SK-N-SH (cell line): ENCODE results near the gene CCNC. TPM values are rescaled to one million over a fixed set of nuclear protein-coding genes. Genes with fewer than 3 reads are reported as not detected.

Experiments
- CTCF ChIA-PET: fragments of 300-600, 350-600 bp; formaldehyde crosslinking; extraction: SDS; loops from one replicate; lab custom pipeline; 2021; lab: Yijun Ruan, JAX
- POLR2A ChIA-PET: fragments of 350-600 bp; sonication (Branson Sonifier 250); formaldehyde crosslinking; extraction: SDS; loops from one replicate; lab custom pipeline; 2020; ENCODE audit warnings: antibody characterized with exemption, inconsistent platforms; lab: Yijun Ruan, JAX
- DNase-seq: peaks from one replicate; pipeline ENCODE4 v3.0.0; 2012
- H2AFZ ChIP-seq: fragments of 200-600 bp; sonication (generic); 2 replicates; pipeline ENCODE4 v1.8.1; 2016; ENCODE audit warnings: antibody characterized with exemption, mild to moderate bottlenecking, low read depth
- H3F3A ChIP-seq: fragments of 200-600 bp; sonication (generic); replicated peaks from 2 replicates; pipeline ENCODE3; 2016; ENCODE audit warnings: antibody characterized with exemption, mild to moderate bottlenecking; ENCODE audit not compliant: insufficient read depth
- H3K27ac ChIP-seq, 2 experiments: fragments of 200-500 bp in 1 of 2; fragments of 200-600 bp in 1 of 2; sonication (Bioruptor generic) in 1 of 2; sonication (generic), shearing (Covaris generic) in 1 of 2; 2 replicates each; pipeline versions ENCODE4 v1.5.1 to v1.6.1; 2014 to 2016; ENCODE audit warnings: low read depth in 2 of 2, inconsistent platforms in 1 of 2, low read length in 1 of 2, mild to moderate bottlenecking in 1 of 2, mixed read lengths in 1 of 2
- H3K27me3 ChIP-seq: fragments of 200-600 bp; sonication (generic), shearing (Covaris generic); 2 replicates; pipeline ENCODE4 v1.6.1; 2016; ENCODE audit warnings: mixed run types; ENCODE audit not compliant: insufficient read depth
- H3K36me3 ChIP-seq, 2 experiments: fragments of 200-500 bp in 1 of 2; fragments of 200-600 bp in 1 of 2; sonication (Bioruptor generic) in 1 of 2; sonication (generic) in 1 of 2; replicated peaks in 1 of 2; 2 replicates each; pipeline versions ENCODE3 to v1.5.1; 2014 to 2016; ENCODE audit warnings: low read length in 1 of 2, mild to moderate bottlenecking in 1 of 2; ENCODE audit not compliant: insufficient read depth in 2 of 2, control insufficient read depth in 1 of 2
- H3K4me1 ChIP-seq, 2 experiments: fragments of 200-500 bp in 1 of 2; fragments of 200-600 bp in 1 of 2; sonication (Bioruptor generic) in 1 of 2; sonication (generic), shearing (Covaris generic) in 1 of 2; 2 replicates each; pipeline versions ENCODE4 v1.5.1 to v1.6.1; 2014 to 2016; ENCODE audit warnings: low read depth in 1 of 2, low read length in 1 of 2, mixed run types in 1 of 2; ENCODE audit not compliant: insufficient read depth in 2 of 2, control insufficient read depth in 1 of 2
- H3K4me2 ChIP-seq: fragments of 200-600 bp; sonication (generic), shearing (Covaris generic); 2 replicates; pipeline ENCODE4 v1.6.1; 2017; ENCODE audit warnings: mixed run types
- H3K4me3 ChIP-seq, 2 experiments: fragments of 200-500 bp in 1 of 2; fragments of 200-600 bp in 1 of 2; sonication (Bioruptor generic) in 1 of 2; sonication (generic), shearing (Covaris generic) in 1 of 2; 2 replicates each; pipeline versions ENCODE4 v1.5.1 to v1.8.1; 2014 to 2016; ENCODE audit warnings: low read depth in 2 of 2, inconsistent platforms in 1 of 2, low read length in 1 of 2, mild to moderate bottlenecking in 1 of 2, mixed read lengths in 1 of 2, moderate library complexity in 1 of 2
- H3K79me2 ChIP-seq: fragments of 200-600 bp; sonication (generic); 2 replicates; pipeline ENCODE4 v1.8.1; 2017; ENCODE audit warnings: mild to moderate bottlenecking; ENCODE audit not compliant: insufficient read depth
- H3K9ac ChIP-seq: fragments of 200-600 bp; sonication (generic); 2 replicates; pipeline ENCODE4 v1.6.1; 2017; ENCODE audit warnings: mixed run types
- H3K9me2 ChIP-seq: fragments of 200-600 bp; sonication (generic); 2 replicates; pipeline ENCODE4 v1.6.1; 2017; ENCODE audit warnings: mixed run types
- H3K9me3 ChIP-seq: fragments of 200-600 bp; sonication (generic); 2 replicates; pipeline ENCODE4 v1.6.1; 2017; ENCODE audit warnings: mixed run types, mild to moderate bottlenecking, moderate library complexity
- H4K20me1 ChIP-seq: fragments of 200-600 bp; sonication (generic); 2 replicates; pipeline ENCODE4 v1.6.1; 2017; ENCODE audit warnings: mild to moderate bottlenecking, mixed run types; ENCODE audit not compliant: insufficient read depth
- EP300 ChIP-seq, 2 experiments: IDR thresholded peaks; 2 replicates each; pipeline versions ENCODE4 v1.4.0 to v1.6.1; 2012; ENCODE audit warnings: borderline replicate concordance in 1 of 2, low read depth in 1 of 2, low read length in 1 of 2
- FOSL2 ChIP-seq: IDR thresholded peaks from 2 replicates; pipeline ENCODE4 v1.4.0; 2012; ENCODE audit warnings: low read depth, mild to moderate bottlenecking, moderate library complexity, borderline replicate concordance
- FOXM1 ChIP-seq: IDR thresholded peaks from 2 replicates; pipeline ENCODE4 v1.4.0; 2012; ENCODE audit warnings: low read depth, mild to moderate bottlenecking
- JUND ChIP-seq: IDR thresholded peaks from 2 replicates; pipeline ENCODE4 v1.4.0; 2012
- MAX ChIP-seq: IDR thresholded peaks from 2 replicates; pipeline ENCODE4 v1.4.0; 2012; ENCODE audit warnings: low read depth
- MEF2A ChIP-seq: IDR thresholded peaks from 2 replicates; pipeline ENCODE4 v1.4.0; 2012; ENCODE audit warnings: low read depth, borderline replicate concordance
- NRF1 ChIP-seq: IDR thresholded peaks from 2 replicates; pipeline ENCODE4 v1.6.1; 2012; ENCODE audit warnings: low read depth, mild to moderate bottlenecking, low read length
- PBX3 ChIP-seq: IDR thresholded peaks from 2 replicates; pipeline ENCODE4; 2012
- RAD21 ChIP-seq: IDR thresholded peaks from 2 replicates; pipeline ENCODE4 v1.6.1; 2012; ENCODE audit warnings: mild to moderate bottlenecking, low read length
- RCOR1 ChIP-seq: fragments of 150-350 bp; IDR thresholded peaks from 2 replicates; pipeline ENCODE4 v1.6.1; 2017; ENCODE audit warnings: antibody characterized with exemption, low read length
- SIN3A ChIP-seq: IDR thresholded peaks from 2 replicates; pipeline ENCODE4 v1.6.1; 2012; ENCODE audit warnings: low read depth, mild to moderate bottlenecking, low read length, moderate library complexity, borderline replicate concordance
- TAF1 ChIP-seq: IDR thresholded peaks from 2 replicates; pipeline ENCODE4 v1.6.1; 2012; ENCODE audit warnings: low read depth, mild to moderate bottlenecking, low read length, moderate library complexity, borderline replicate concordance
- TEAD4 ChIP-seq: IDR thresholded peaks from 2 replicates; pipeline ENCODE4 v1.4.0; 2012; ENCODE audit warnings: mild to moderate bottlenecking, borderline replicate concordance; ENCODE audit not compliant: insufficient read depth
- YY1 ChIP-seq: IDR thresholded peaks from 2 replicates; pipeline ENCODE4 v1.4.0; 2012; ENCODE audit warnings: low read depth, mild to moderate bottlenecking
- ZBTB33 ChIP-seq: IDR thresholded peaks from 2 replicates; pipeline ENCODE4 v1.4.0; 2012; ENCODE audit warnings: low read depth, borderline replicate concordance
- WGBS: methylation state at CpG from one replicate; pipeline ENCODE4 v1.1.6; 2017; ENCODE audit warnings: low lambda C conversion rate; 5-methylcytosine and 5-hydroxymethylcytosine counted together
- polyA plus RNA-seq, 3 experiments: library from polyadenylated mRNA; depleted of rRNA; stranded (reverse); fragments of >200 nt; gene quantifications; 2 replicates each; pipeline ENCODE4 v1.2.3, GENCODE V29; 2012
- small RNA-seq, 7 experiments: library from RNA; depleted of rRNA; stranded (forward); fragments of <200 nt; gene quantifications; one replicate each; pipeline ENCODE3, GENCODE V24; 2012

CCNC gene
- polyA plus RNA-seq, 1 of the 3 experiments (the other 2 are of a cell fraction), result 16.0 TPM

GRCh38 chr6:99495466-99495865 lies 73.0 kb downstream of the CCNC start:
- no peaks in the 10 kb centered on the region for H3K27me3 ChIP-seq
- 82% methylated on average over 1 of the region's 1 CpG for WGBS
- H3K4me1 ChIP-seq, result peaks cover 0 to 2% of the 10 kb centered on the region in 2 experiments; a peak in 1 of 4 replicates
- H3K79me2 ChIP-seq, result no peaks in the 10 kb centered on the region
- CTCF ChIA-PET, result interaction anchor here (1.2 kb wide), 1 partner anchor 10 kb away, joined by 3 read pairs; no protein-coding TSS in a partner anchor
- H3K9ac ChIP-seq, result no peak overlapping the region
- H3K4me3 ChIP-seq, result no peak overlapping the region
- H3K9me2 ChIP-seq, result no peaks in the 10 kb centered on the region
- H3K27ac ChIP-seq, result no peak overlapping the region
- POLR2A ChIA-PET, result no interaction called here
- no peaks in the 10 kb centered on the region for H3F3A ChIP-seq
- H4K20me1 ChIP-seq, result no peaks in the 10 kb centered on the region
- no peaks in the 10 kb centered on the region for H3K9me3 ChIP-seq
- TF ChIP-seq YY1 (no peak), TAF1 (no peak), JUND (no peak), FOSL2 (no peak), MEF2A (no peak), RCOR1 (no peak), EP300 (IDR thresholded peaks at IDR 0.05; ENCODE audit: borderline replicate concordance in 1 of 2, low read depth in 1 of 2, low read length in 1 of 2) (no peak), FOXM1 (no peak), TEAD4 (no peak), PBX3 (no peak), SIN3A (no peak), NRF1 (no peak), ZBTB33 (no peak), MAX (no peak), RAD21 (no peak)
- TF ChIP-seq, all 33 proteins: peak for 0
- Histone ChIP-seq H2AFZ (no peak overlapping the region), H3K36me3 (peaks cover 7 to 16% of the 10 kb centered on the region in 2 experiments), H3K4me2 (no peak overlapping the region)
- DNase-seq, result no peak

Small RNA genes lying within 50 kb of the gene (small RNA-seq; reads per million reads assigned to genes)
- gene RF00019, result 0 reads per million in 7 experiments

Other genes starting within 250 kb of the CCNC start
- gene FAXC, start 219.0 kb downstream of the CCNC start, polyA plus RNA-seq (2012; rRNA removed), result 9.0 and 9.1 TPM in 2 replicates
- gene COQ3, start 174.5 kb downstream of the CCNC start, polyA plus RNA-seq (2012; rRNA removed), result 6.4 and 8.0 TPM in 2 replicates
- gene PNISR, start 143.4 kb downstream of the CCNC start, polyA plus RNA-seq (2012; rRNA removed), result 39.1 and 63.0 TPM in 2 replicates
- 4.3 and 6.5 TPM in 2 replicates for gene USP45, start 53.2 kb downstream of the CCNC start, polyA plus RNA-seq (2012; rRNA removed)
- 0.02 TPM in 1 of 2 replicates, not detected in the other for gene PRDM13, start 38.2 kb upstream of the CCNC start, polyA plus RNA-seq (2012; rRNA removed)